Esophagus squamous epithelium (tissue), 5 donors: ENCODE data around the gene FHOD3. TPM values are rescaled to one million over a fixed set of nuclear protein-coding genes. Genes with fewer than 3 reads are reported as not detected.

Source experiments
- DNase-seq: peaks from one replicate; lab custom pipeline; 2025; lab: John Stamatoyannopoulos, UW
- H3K27ac ChIP-seq, 4 donors: fragments of 200-600 bp; sonication (generic); one replicate each; pipeline ENCODE4 v1.5.1; 2016 to 2019; ENCODE audit warnings: mild to moderate bottlenecking in 1 of 4
- H3K27me3 ChIP-seq, 4 donors: fragments of 200-600 bp; sonication (generic); 1 replicate in 3 of 4; 2 replicates in 1 of 4; pipeline versions ENCODE4 v1.5.1 to v1.6.0; 2017 to 2021; ENCODE audit warnings: antibody characterized with exemption in 1 of 4
- H3K36me3 ChIP-seq, 3 donors: fragments of 200-600 bp; sonication (generic); one replicate each; pipeline ENCODE4 v1.5.1; 2016 to 2019
- H3K4me1 ChIP-seq, 3 donors: fragments of 200-600 bp; sonication (generic); one replicate each; pipeline ENCODE4 v1.5.1; 2017 to 2019
- H3K4me3 ChIP-seq, 4 donors: fragments of 200-600 bp; sonication (generic); 1 replicate in 3 of 4; 2 replicates in 1 of 4; pipeline ENCODE4 v1.5.1; 2016 to 2019; ENCODE audit warnings: mild to moderate bottlenecking in 2 of 4, moderate library complexity in 1 of 4
- H3K9me3 ChIP-seq, 3 donors: fragments of 200-600 bp; sonication (generic); one replicate each; pipeline ENCODE4 v1.5.1; 2016 to 2019
- CTCF ChIP-seq, 6 experiments: fragments of 450-650 bp in 4 of 6; fragments of 200-600 bp in 2 of 6; sonication (generic) in 2 of 6; IDR thresholded peaks; one replicate each; pipeline ENCODE4 v1.5.1; 2016 to 2019; ENCODE audit warnings: antibody characterized with exemption in 6 of 6, mild to moderate bottlenecking in 4 of 6, moderate library complexity in 4 of 6
- POLR2A ChIP-seq, 4 donors: fragments of 450-650 bp; IDR thresholded peaks; one replicate each; pipeline ENCODE4 v1.6.1; 2017; ENCODE audit warnings: antibody characterized with exemption in 4 of 4, mild to moderate bottlenecking in 4 of 4, moderate library complexity in 3 of 4
- WGBS, 2 donors: methylation state at CpG; one replicate each; pipeline ENCODE4 v1.1.5; 2018; 5-methylcytosine and 5-hydroxymethylcytosine counted together
- intact Hi-C: fragments of 100-400 bp; cut with DNase I; formaldehyde crosslinking; loops from one replicate; pipeline ENCODE4 v1.15.0; 2022
- total RNA-seq, 4 donors: library from RNA; depleted of rRNA; stranded (reverse); fragments of >200 nt; gene quantifications; one replicate each; pipeline ENCODE4 v1.1.0, GENCODE V29; 2016
- donor health status: DM: yes; HTN: yes; CAD: no.

FHOD3 gene
- total RNA-seq, 4 donors from 2014 or later: 3.1 to 29.6 (median 5.7) TPM

GRCh38 chr18:36568487-36568886, 271.0 kb downstream of the FHOD3 start:
- Histone ChIP-seq H3K27me3 (no peaks in the 10 kb centered on the region), H3K36me3 (no peaks in the 10 kb centered on the region), H3K4me3 (no peak overlapping the region), H3K27ac (peak overlapping the region in 1 of 4 donors; percentile 63), H3K4me1 (peaks cover 0 to 32% (median 4%) of the 10 kb centered on the region in 3 donors), H3K9me3 (no peaks in the 10 kb centered on the region)
- WGBS, 2 donors: 30 to 49% methylated on average over 4 of the region's 4 CpGs
- TF ChIP-seq CTCF (IDR thresholded peaks at IDR 0.05) (no peak), POLR2A (IDR thresholded peaks at IDR 0.05) (no peak)
- no peak for DNase-seq
- intact Hi-C loops: no loop called here

GRCh38 chr18:36572135-36572856, 274.8 kb downstream of the FHOD3 start:
- no peak overlapping the region for H3K27ac ChIP-seq
- DNase-seq: no peak
- H3K9me3 ChIP-seq: no peaks in the 10 kb centered on the region
- peaks cover 0 to 20% (median 4%) of the 10 kb centered on the region in 3 donors for H3K4me1 ChIP-seq
- no peaks in the 10 kb centered on the region for H3K36me3 ChIP-seq
- WGBS, 2 donors: 23 to 29% methylated on average over 9 to 10 of the region's 10 CpGs
- TF ChIP-seq POLR2A (IDR thresholded peaks at IDR 0.05) (no peak), CTCF (IDR thresholded peaks at IDR 0.05) (peak; percentile 34 to 55 (median 48))
- intact Hi-C loops: loop anchor here (10.0 kb wide), 1 partner anchor 277 kb away; the partner anchor contains the start of gene FHOD3
- no peak overlapping the region for H3K4me3 ChIP-seq
- H3K27me3 ChIP-seq: no peaks in the 10 kb centered on the region

GRCh38 chr18:36576339-36576738, 278.8 kb downstream of the FHOD3 start:
- TF ChIP-seq CTCF (IDR thresholded peaks at IDR 0.05): no peak
- no peak for TF ChIP-seq POLR2A (IDR thresholded peaks at IDR 0.05)
- intact Hi-C loops: loop anchor here (10.0 kb wide), 1 partner anchor 282 kb away; the partner anchor contains the start of gene FHOD3
- H3K27ac ChIP-seq: no peak overlapping the region
- no peaks in the 10 kb centered on the region for H3K36me3 ChIP-seq
- no peaks in the 10 kb centered on the region for H3K9me3 ChIP-seq
- DNase-seq: no peak
- no peak overlapping the region for H3K4me3 ChIP-seq
- no peaks in the 10 kb centered on the region for H3K27me3 ChIP-seq
- peaks cover 0 to 34% (median 12%) of the 10 kb centered on the region in 3 donors for H3K4me1 ChIP-seq
- 89 to 93% methylated on average over 2 of the region's 2 CpGs for WGBS, 2 donors

GRCh38 chr18:36578871-36579710, 281.6 kb downstream of the FHOD3 start:
- no peak for DNase-seq
- Histone ChIP-seq H3K9me3 (no peaks in the 10 kb centered on the region), H3K4me1 (peaks cover 0 to 48% (median 19%) of the 10 kb centered on the region in 3 donors), H3K27me3 (no peaks in the 10 kb centered on the region), H3K36me3 (no peaks in the 10 kb centered on the region), H3K4me3 (no peak overlapping the region), H3K27ac (peak overlapping the region in 3 of 4 donors; percentile 55 to 79 (median 74))
- intact Hi-C loops: loop anchor here (10.0 kb wide), 1 partner anchor 284 kb away; the partner anchor contains the start of gene FHOD3
- TF ChIP-seq CTCF (IDR thresholded peaks at IDR 0.05) (no peak), POLR2A (IDR thresholded peaks at IDR 0.05) (no peak)
- WGBS, 2 donors: 33 to 48% methylated on average over 2 of the region's 2 CpGs
